ENCODE results near the gene POLG2. TPM values are rescaled to one million over a fixed set of nuclear protein-coding genes. Genes with fewer than 3 reads are reported as not detected.

Gene POLG2
- total and polyA plus RNA-seq, 2 donors (not counting 3 experiments of a cell fraction or from before 2014, with no cell fraction given) = 6.5 to 18.6 TPM

DNA sequence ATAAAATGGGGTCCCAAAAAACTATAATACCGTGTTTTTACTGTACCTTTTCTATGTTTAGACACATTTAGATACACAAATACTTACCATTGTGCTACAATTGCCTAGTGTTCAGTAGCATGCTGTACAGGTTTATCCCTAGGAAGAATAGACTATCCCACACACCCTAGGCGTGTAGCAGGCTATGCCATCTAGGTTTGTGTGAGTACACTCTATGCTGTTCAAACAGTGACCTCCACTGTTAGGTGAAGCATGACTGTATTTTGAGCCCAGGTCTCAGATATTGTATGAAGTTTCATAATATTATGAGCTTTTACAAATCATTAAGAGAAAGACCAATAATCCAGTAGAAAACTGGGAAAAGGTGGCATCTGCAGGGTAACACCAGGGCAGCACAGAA, 24.3 kb downstream of the POLG2 start:
- no peaks in the 10 kb centered on the region for H3K27me3 ChIP-seq (ENCODE audit: control insufficient read depth in 2 of 2, insufficient read depth in 2 of 2, low read length in 2 of 2)
- intact Hi-C loops (cut with micrococcal nuclease) (no loop called here), dilution Hi-C loops (cut with MboI; ENCODE audit: extremely low pct_ligation_motif_present, low sequenced_read_pairs) (no loop called here)
- H3K9ac ChIP-seq (replicated peaks; ENCODE audit: extremely low read depth, insufficient read depth, low read length) = no peak overlapping the region
- H3K27ac ChIP-seq (ENCODE audit: insufficient read depth, low read depth, low read length) = no peak overlapping the region
- H2AFZ ChIP-seq (ENCODE audit: low read depth, low read length) = no peak overlapping the region
- peaks cover 0 to 2% of the 10 kb centered on the region in 2 experiments for H3K36me3 ChIP-seq (ENCODE audit: control insufficient read depth in 2 of 2, extremely low read depth in 1 of 2, insufficient read depth in 2 of 2, low read length in 2 of 2)
- FAIRE-seq = no peak
- CTCF ChIA-PET = interaction anchor here (0.7 to 10.9 kb wide), 3 partner anchors 12 to 43 kb away, joined by 3 to 78 read pairs (median 3); no protein-coding TSS in a partner anchor
- no peaks in the 10 kb centered on the region for H3K9me3 ChIP-seq (replicated peaks; ENCODE audit: control insufficient read depth, insufficient read depth, low read length)
- no peaks in the 10 kb centered on the region for H4K20me1 ChIP-seq (replicated peaks; ENCODE audit: control insufficient read depth, extremely low read depth, insufficient read depth, low read length)
- H3K4me2 ChIP-seq (ENCODE audit: insufficient read depth, low read length) = no peak overlapping the region
- H3K4me1 ChIP-seq (ENCODE audit: control insufficient read depth, extremely low read depth, insufficient read depth, low read length) = no peaks in the 10 kb centered on the region
- POLR2A ChIA-PET = no interaction called here
- DNase-seq (ENCODE audit: low read depth, low spot score) = no peak
- H3K4me3 ChIP-seq (replicated peaks in 1 of 3; ENCODE audit: insufficient read depth in 1 of 3, low read depth in 1 of 3, low read length in 3 of 3) = no peak overlapping the region
- TF ChIP-seq POLR2AphosphoS5 (IDR thresholded peaks at IDR 0.05; ENCODE audit: insufficient read depth, low read depth, low read length) (no peak), JUN (IDR thresholded peaks at IDR 0.05; ENCODE audit: borderline replicate concordance, insufficient read depth, insufficient read length, low read depth) (no peak), MYC (IDR thresholded peaks at IDR 0.05; ENCODE audit: low read depth, low read length) (no peak), GATA2 (IDR thresholded peaks at IDR 0.05; ENCODE audit: insufficient read depth, insufficient read length, low read depth, low read length) (no peak), FOS (IDR thresholded peaks at IDR 0.05; ENCODE audit: borderline replicate concordance, insufficient read depth, low read length) (no peak), EZH2 (IDR thresholded peaks at IDR 0.05; ENCODE audit: borderline replicate concordance, low read depth, low read length, severe bottlenecking) (no peak), POLR2A (IDR thresholded peaks at IDR 0.05; ENCODE audit: low read depth, low read length) (no peak)
- TF ChIP-seq, protein P1, sequence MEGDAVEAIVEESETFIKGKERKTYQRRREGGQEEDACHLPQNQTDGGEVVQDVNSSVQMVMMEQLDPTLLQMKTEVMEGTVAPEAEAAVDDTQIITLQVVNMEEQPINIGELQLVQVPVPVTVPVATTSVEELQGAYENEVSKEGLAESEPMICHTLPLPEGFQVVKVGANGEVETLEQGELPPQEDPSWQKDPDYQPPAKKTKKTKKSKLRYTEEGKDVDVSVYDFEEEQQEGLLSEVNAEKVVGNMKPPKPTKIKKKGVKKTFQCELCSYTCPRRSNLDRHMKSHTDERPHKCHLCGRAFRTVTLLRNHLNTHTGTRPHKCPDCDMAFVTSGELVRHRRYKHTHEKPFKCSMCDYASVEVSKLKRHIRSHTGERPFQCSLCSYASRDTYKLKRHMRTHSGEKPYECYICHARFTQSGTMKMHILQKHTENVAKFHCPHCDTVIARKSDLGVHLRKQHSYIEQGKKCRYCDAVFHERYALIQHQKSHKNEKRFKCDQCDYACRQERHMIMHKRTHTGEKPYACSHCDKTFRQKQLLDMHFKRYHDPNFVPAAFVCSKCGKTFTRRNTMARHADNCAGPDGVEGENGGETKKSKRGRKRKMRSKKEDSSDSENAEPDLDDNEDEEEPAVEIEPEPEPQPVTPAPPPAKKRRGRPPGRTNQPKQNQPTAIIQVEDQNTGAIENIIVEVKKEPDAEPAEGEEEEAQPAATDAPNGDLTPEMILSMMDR (IDR thresholded peaks at IDR 0.05; ENCODE audit: extremely low read depth in 1 of 2, insufficient read depth in 1 of 2, low read depth in 1 of 2, low read length in 2 of 2) = no peak
- TF ChIP-seq, protein P2, sequence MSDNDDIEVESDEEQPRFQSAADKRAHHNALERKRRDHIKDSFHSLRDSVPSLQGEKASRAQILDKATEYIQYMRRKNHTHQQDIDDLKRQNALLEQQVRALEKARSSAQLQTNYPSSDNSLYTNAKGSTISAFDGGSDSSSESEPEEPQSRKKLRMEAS (IDR thresholded peaks at IDR 0.05; ENCODE audit: insufficient read depth, insufficient read length) = no peak
- H3K9me1 ChIP-seq (replicated peaks; ENCODE audit: control insufficient read depth, extremely low read depth, insufficient read depth, low read length) = no peaks in the 10 kb centered on the region
- BruUV-seq (replicated peaks) = no TSS peak
- no peaks in the 10 kb centered on the region for H3K79me2 ChIP-seq (ENCODE audit: control insufficient read depth, insufficient read depth, low read length)

All from endothelial cell of umbilical vein (primary cell).